CD14-positive monocyte (primary cell): Measurements from ENCODE around the gene NOL6. TPM values are rescaled to one million over a fixed set of nuclear protein-coding genes. Genes with fewer than 3 reads are reported as not detected.

Experiments
- DNase-seq, 3 donors: peaks; one replicate each; pipeline ENCODE4 v3.0.0-alpha.2; 2011 to 2022
- H2AFZ ChIP-seq: 2 replicates; pipeline ENCODE4 v1.6.0; 2012; ENCODE audit warnings: mild to moderate bottlenecking, low read depth, low read length, inconsistent platforms; ENCODE audit not compliant: insufficient read depth, poor library complexity, severe bottlenecking
- H3K27ac ChIP-seq, 2 donors: 1 replicate in 1 of 2; 2 replicates in 1 of 2; pipeline ENCODE4 v1.5.1; 2012 to 2013; ENCODE audit warnings: low read length in 2 of 2, control low read depth in 1 of 2, inconsistent platforms in 1 of 2, low read depth in 1 of 2, mild to moderate bottlenecking in 1 of 2
- H3K27me3 ChIP-seq, 2 donors: one replicate each; pipeline versions ENCODE4 v1.6.0 to v1.6.1; 2011 to 2013; ENCODE audit warnings: low read length in 2 of 2; ENCODE audit not compliant: control insufficient read depth in 2 of 2, insufficient read depth in 2 of 2
- H3K36me3 ChIP-seq, 2 donors: replicated peaks in 1 of 2; 1 replicate in 1 of 2; 2 replicates in 1 of 2; pipeline versions ENCODE4 v1.5.1 to v1.6.1; 2012 to 2013; ENCODE audit warnings: low read length in 2 of 2, control low read depth in 1 of 2, inconsistent platforms in 1 of 2, mild to moderate bottlenecking in 1 of 2; ENCODE audit not compliant: insufficient read depth in 2 of 2, control insufficient read depth in 1 of 2
- H3K4me1 ChIP-seq, 2 donors: 1 replicate in 1 of 2; 2 replicates in 1 of 2; pipeline versions ENCODE4 v1.5.1 to v1.6.1; 2012 to 2013; ENCODE audit warnings: low read length in 2 of 2, control low read depth in 1 of 2, inconsistent platforms in 1 of 2, mild to moderate bottlenecking in 1 of 2, moderate library complexity in 1 of 2; ENCODE audit not compliant: insufficient read depth in 2 of 2, control insufficient read depth in 1 of 2
- H3K4me2 ChIP-seq: replicated peaks from 2 replicates; pipeline ENCODE3; 2012; ENCODE audit warnings: low read length, moderate library complexity, mild to moderate bottlenecking; ENCODE audit not compliant: poor library complexity, severe bottlenecking; ENCODE audit errors: extremely low read depth
- H3K4me3 ChIP-seq, 3 experiments: fragments of 200-600 bp in 1 of 3; sonication (generic) in 1 of 3; replicated peaks in 1 of 3; 1 replicate in 2 of 3; 2 replicates in 1 of 3; pipeline ENCODE4 v1.5.1; 2011 to 2013; ENCODE audit warnings: low read length in 3 of 3, mild to moderate bottlenecking in 3 of 3, control low read depth in 2 of 3, low read depth in 2 of 3, inconsistent platforms in 1 of 3, moderate library complexity in 1 of 3
- H3K79me2 ChIP-seq: 2 replicates; pipeline ENCODE4 v1.6.0; 2012; ENCODE audit warnings: mild to moderate bottlenecking, control low read depth, inconsistent platforms, low read length, moderate library complexity; ENCODE audit not compliant: insufficient read depth
- H3K9ac ChIP-seq: 2 replicates; pipeline ENCODE4 v1.6.0; 2017; ENCODE audit warnings: low read length, mild to moderate bottlenecking; ENCODE audit not compliant: insufficient read depth, poor library complexity, severe bottlenecking
- H3K9me3 ChIP-seq, 2 donors: replicated peaks in 1 of 2; 1 replicate in 1 of 2; 2 replicates in 1 of 2; pipeline versions ENCODE4 v1.5.1 to v1.6.1; 2012 to 2013; ENCODE audit warnings: low read length in 2 of 2, control low read depth in 1 of 2; ENCODE audit not compliant: control insufficient read depth in 1 of 2, insufficient read depth in 1 of 2
- H4K20me1 ChIP-seq: 2 replicates; pipeline ENCODE4 v1.6.0; 2012; ENCODE audit warnings: mild to moderate bottlenecking, low read length, control low read depth, moderate library complexity; ENCODE audit not compliant: insufficient read depth
- H3K27ac Mint-ChIP-seq, 7 donors: one replicate each; pipeline ENCODE4 v1.8.0; 2020; ENCODE audit warnings: mild to moderate bottlenecking in 7 of 7, mixed read lengths in 7 of 7, moderate library complexity in 6 of 7, inconsistent platforms in 2 of 7
- H3K27me3 Mint-ChIP-seq, 3 donors: one replicate each; pipeline ENCODE4 v1.8.0; 2021 to 2022; ENCODE audit warnings: low read depth in 3 of 3, mild to moderate bottlenecking in 3 of 3, mixed read lengths in 3 of 3, moderate library complexity in 3 of 3, inconsistent platforms in 1 of 3
- H3K36me3 Mint-ChIP-seq, 2 donors: one replicate each; pipeline ENCODE4 v1.8.0; 2020; ENCODE audit warnings: mixed read lengths in 2 of 2, inconsistent platforms in 1 of 2, mild to moderate bottlenecking in 1 of 2
- H3K4me1 Mint-ChIP-seq: one replicate; pipeline ENCODE4 v1.8.0; 2020; ENCODE audit warnings: mild to moderate bottlenecking, mixed read lengths
- H3K4me3 Mint-ChIP-seq, 2 donors: one replicate each; pipeline ENCODE4 v1.8.0; 2020; ENCODE audit warnings: mild to moderate bottlenecking in 2 of 2, mixed read lengths in 2 of 2, moderate library complexity in 1 of 2
- H3K9me3 Mint-ChIP-seq, 7 donors: one replicate each; pipeline ENCODE4 v1.8.0; 2020 to 2022; ENCODE audit warnings: mixed read lengths in 7 of 7, mild to moderate bottlenecking in 6 of 7, moderate library complexity in 6 of 7, inconsistent platforms in 2 of 7
- WGBS: methylation state at CpG from one replicate; pipeline ENCODE4 v1.1.5; 2013; ENCODE audit warnings: missing lambda C conversion rate; ENCODE audit not compliant: insufficient coverage; 5-methylcytosine and 5-hydroxymethylcytosine counted together
- intact Hi-C, 2 donors: fragments of 100-400 bp; cut with micrococcal nuclease; formaldehyde crosslinking; loops; one replicate each; pipeline versions ENCODE4 v1.15.0 to v1.15.1; 2023
- polyA plus RNA-seq, 3 donors: library from polyadenylated mRNA; depleted of rRNA in 1 of 3; unstranded in 2 of 3; stranded (reverse) in 1 of 3; fragments of 300-500 nt in 2 of 3; fragments of >200 nt in 1 of 3; fragmentation: Illumina TruSeq in 2 of 3; gene quantifications; 1 replicate in 2 of 3; 2 replicates in 1 of 3; pipeline ENCODE4 v1.2.3, GENCODE V29; 2012 to 2021
- small RNA-seq: library from RNA; depleted of rRNA; stranded (forward); fragments of <200 nt; gene quantifications from one replicate; pipeline ENCODE3, GENCODE V24; 2012; ENCODE audit warnings: low read depth; ENCODE audit not compliant: insufficient read length
- TF ChIP-seq, protein P1 (sequence below): fragments of 200-600 bp; IDR thresholded peaks from one replicate; pipeline ENCODE4 v1.8.0; 2022; ENCODE audit warnings: antibody characterized with exemption, mild to moderate bottlenecking

The NOL6 gene
- polyA plus RNA-seq, 3 donors = 4.6 to 21.9 (median 10.1) TPM

DNA sequence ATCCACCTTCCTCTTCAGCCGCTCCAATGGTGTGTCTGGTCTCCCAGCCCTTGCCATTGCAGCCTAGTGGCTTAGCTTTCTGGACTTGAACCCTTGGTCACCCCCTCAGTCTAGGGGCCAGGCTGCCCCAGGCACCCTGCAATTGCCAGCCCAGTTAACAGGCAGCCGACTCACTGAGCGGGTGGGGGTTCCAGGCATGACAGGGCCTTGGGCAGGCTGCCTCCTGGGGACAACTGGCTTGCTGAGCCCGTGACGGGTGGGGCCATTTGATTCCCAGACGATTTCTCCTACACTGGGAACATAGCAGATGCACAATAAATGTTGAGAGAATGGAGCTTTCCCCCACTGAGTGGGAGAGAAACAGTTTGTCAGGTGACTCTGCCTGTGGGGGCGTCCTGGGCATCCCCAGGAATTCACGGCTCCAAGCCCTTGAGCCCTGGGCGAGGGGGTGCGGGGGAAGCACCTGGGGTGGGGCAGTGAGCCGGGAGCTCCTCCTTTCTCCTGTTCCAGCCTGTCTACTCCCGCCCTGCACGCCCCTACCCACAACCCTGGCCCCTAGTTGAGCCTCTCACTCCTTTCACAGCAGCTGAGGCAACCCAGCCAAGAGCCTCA lies 58.7 kb downstream of the NOL6 start:
- 93% methylated on average over 3 of the region's 13 CpGs for WGBS
- no peak overlapping the region for H3K4me2 ChIP-seq

GRCh38 chr9:33414268-33414667 lies 59.5 kb downstream of the NOL6 start:
- no peak overlapping the region for H3K27ac ChIP-seq

More for the DNA sequence above, 58.7 kb downstream of the NOL6 start:
- Histone ChIP-seq H2AFZ (no peak overlapping the region), H3K9me3 (no peaks in the 10 kb centered on the region), H3K79me2 (no peaks in the 10 kb centered on the region), H3K9ac (no peak overlapping the region), H3K4me1 (no peaks in the 10 kb centered on the region), H3K36me3 (no peaks in the 10 kb centered on the region), H3K27me3 (no peaks in the 10 kb centered on the region), H3K4me3 (no peak overlapping the region), H4K20me1 (no peaks in the 10 kb centered on the region), H3K27ac (no peak overlapping the region)
- Mint-ChIP-seq H3K4me1 (no peaks in the 10 kb centered on the region), H3K36me3 (no peaks in the 10 kb centered on the region), H3K9me3 (peaks cover 0 to 3% (median 0%) of the 10 kb centered on the region in 7 donors), H3K27ac (no peak overlapping the region), H3K27me3 (peaks cover 1 to 5% (median 5%) of the 10 kb centered on the region in 3 donors), H3K4me3 (no peak overlapping the region)
- TF ChIP-seq, protein P1, sequence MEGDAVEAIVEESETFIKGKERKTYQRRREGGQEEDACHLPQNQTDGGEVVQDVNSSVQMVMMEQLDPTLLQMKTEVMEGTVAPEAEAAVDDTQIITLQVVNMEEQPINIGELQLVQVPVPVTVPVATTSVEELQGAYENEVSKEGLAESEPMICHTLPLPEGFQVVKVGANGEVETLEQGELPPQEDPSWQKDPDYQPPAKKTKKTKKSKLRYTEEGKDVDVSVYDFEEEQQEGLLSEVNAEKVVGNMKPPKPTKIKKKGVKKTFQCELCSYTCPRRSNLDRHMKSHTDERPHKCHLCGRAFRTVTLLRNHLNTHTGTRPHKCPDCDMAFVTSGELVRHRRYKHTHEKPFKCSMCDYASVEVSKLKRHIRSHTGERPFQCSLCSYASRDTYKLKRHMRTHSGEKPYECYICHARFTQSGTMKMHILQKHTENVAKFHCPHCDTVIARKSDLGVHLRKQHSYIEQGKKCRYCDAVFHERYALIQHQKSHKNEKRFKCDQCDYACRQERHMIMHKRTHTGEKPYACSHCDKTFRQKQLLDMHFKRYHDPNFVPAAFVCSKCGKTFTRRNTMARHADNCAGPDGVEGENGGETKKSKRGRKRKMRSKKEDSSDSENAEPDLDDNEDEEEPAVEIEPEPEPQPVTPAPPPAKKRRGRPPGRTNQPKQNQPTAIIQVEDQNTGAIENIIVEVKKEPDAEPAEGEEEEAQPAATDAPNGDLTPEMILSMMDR = no peak
- DNase-seq = no peak
- intact Hi-C loops = no loop called here

More at GRCh38 chr9:33414268-33414667, 59.5 kb downstream of the NOL6 start:
- Mint-ChIP-seq H3K27ac (no peak overlapping the region), H3K9me3 (peaks cover 0 to 3% (median 0%) of the 10 kb centered on the region in 7 donors), H3K27me3 (peaks cover 0 to 5% (median 3%) of the 10 kb centered on the region in 3 donors), H3K4me3 (no peak overlapping the region), H3K4me1 (no peaks in the 10 kb centered on the region), H3K36me3 (no peaks in the 10 kb centered on the region)
- H3K9ac ChIP-seq = no peak overlapping the region
- no peak overlapping the region for H2AFZ ChIP-seq
- H3K79me2 ChIP-seq = no peaks in the 10 kb centered on the region
- no peaks in the 10 kb centered on the region for H4K20me1 ChIP-seq
- WGBS = 19% methylated on average over 3 of the region's 3 CpGs
- H3K9me3 ChIP-seq = no peaks in the 10 kb centered on the region
- TF ChIP-seq, protein P1 = no peak
- intact Hi-C loops = no loop called here
- H3K36me3 ChIP-seq = no peaks in the 10 kb centered on the region
- no peaks in the 10 kb centered on the region for H3K27me3 ChIP-seq
- no peaks in the 10 kb centered on the region for H3K4me1 ChIP-seq
- DNase-seq = no peak
- no peak overlapping the region for H3K4me3 ChIP-seq
- no peak overlapping the region for H3K4me2 ChIP-seq

Small RNA genes lying within 50 kb of the gene (small RNA-seq; reads per million reads assigned to genes)
- gene AL356218.2 (not detected), gene MIR6851 (not detected)

Other genes starting within 250 kb of the NOL6 start
- not detected for gene SPINK4, start 233.8 kb downstream of the NOL6 start, polyA plus RNA-seq
- gene BAG1, start 209.2 kb downstream of the NOL6 start, polyA plus RNA-seq = 10 to 100 TPM; 41.8 to 94.5 (median 93.6) TPM
- 10 to 100 TPM; 33.5 to 72.5 (median 65.0) TPM for gene CHMP5, start 208.9 kb downstream of the NOL6 start, polyA plus RNA-seq
- gene NFX1, start 183.4 kb downstream of the NOL6 start, polyA plus RNA-seq = 10 to 100 TPM in 1 of 3 donors, 1 to 10 TPM in 2; 4.3 to 26.3 (median 8.1) TPM
- gene AQP7, start 71.4 kb downstream of the NOL6 start, polyA plus RNA-seq = not detected
- gene AQP3, start 26.3 kb downstream of the NOL6 start, polyA plus RNA-seq = under 1 TPM; 0.39 to 0.70 (median 0.63) TPM
- not detected for gene ANKRD18B, start 50.3 kb upstream of the NOL6 start, polyA plus RNA-seq